H9 (cell line): ENCODE results near the gene C2orf81. TPM values are rescaled to one million over a fixed set of nuclear protein-coding genes. Genes with fewer than 3 reads are reported as not detected.

Experiments used
- DNase-seq: peaks from one replicate; pipeline ENCODE4 v3.0.0-alpha.2; 2017
- H2AFZ ChIP-seq: one replicate; pipeline ENCODE4 v1.6.1; 2013; ENCODE audit warnings: mild to moderate bottlenecking, low read length, control low read depth, moderate library complexity
- H2AK5ac ChIP-seq: 2 replicates; pipeline ENCODE4 v1.6.1; 2013; ENCODE audit warnings: low read length, control low read depth, mixed read lengths; ENCODE audit not compliant: insufficient read length
- H2BK120ac ChIP-seq: one replicate; pipeline ENCODE4 v1.6.1; 2013; ENCODE audit warnings: low read depth, mild to moderate bottlenecking, low read length, control low read depth, inconsistent platforms; ENCODE audit not compliant: poor library complexity, severe bottlenecking
- H2BK12ac ChIP-seq: 2 replicates; pipeline ENCODE4 v1.6.1; 2013; ENCODE audit warnings: low read length, control low read depth, mixed read lengths, low read depth; ENCODE audit not compliant: insufficient read length
- H2BK15ac ChIP-seq: 2 replicates; pipeline ENCODE4 v1.6.1; 2013; ENCODE audit warnings: low read depth, low read length, control low read depth
- H2BK20ac ChIP-seq: one replicate; pipeline ENCODE4 v1.6.1; 2013; ENCODE audit warnings: low read depth, mild to moderate bottlenecking, low read length, control low read depth, inconsistent platforms; ENCODE audit not compliant: poor library complexity, severe bottlenecking
- H2BK5ac ChIP-seq: 2 replicates; pipeline ENCODE4 v1.6.1; 2013; ENCODE audit warnings: low read length, control low read depth, mixed read lengths; ENCODE audit not compliant: insufficient read length
- H3K14ac ChIP-seq: 2 replicates; pipeline ENCODE4 v1.6.1; 2013; ENCODE audit warnings: low read length, control low read depth; ENCODE audit not compliant: insufficient read depth
- H3K18ac ChIP-seq: 2 replicates; pipeline ENCODE4 v1.6.1; 2013; ENCODE audit warnings: low read depth, mild to moderate bottlenecking, mixed read lengths, low read length, control low read depth; ENCODE audit not compliant: insufficient read length
- H3K23ac ChIP-seq: 2 replicates; pipeline ENCODE4 v1.6.1; 2013; ENCODE audit warnings: low read length, control low read depth, mixed read lengths, low read depth; ENCODE audit not compliant: insufficient read length
- H3K23me2 ChIP-seq: 2 replicates; pipeline ENCODE4 v1.6.1; 2013; ENCODE audit warnings: low read depth, mild to moderate bottlenecking, mixed read lengths, low read length, control low read depth; ENCODE audit not compliant: insufficient read length, poor library complexity, severe bottlenecking
- H3K27ac ChIP-seq: 2 replicates; pipeline ENCODE4 v1.5.1; 2013; ENCODE audit warnings: low read length, control low read depth, mixed read lengths, low read depth; ENCODE audit not compliant: insufficient read length
- H3K27me3 ChIP-seq: 2 replicates; pipeline ENCODE4 v1.6.1; 2013; ENCODE audit warnings: low read length, control low read depth, inconsistent platforms; ENCODE audit not compliant: insufficient read depth
- H3K4ac ChIP-seq: 2 replicates; pipeline ENCODE4 v1.6.1; 2013; ENCODE audit warnings: low read depth, mild to moderate bottlenecking, control low read depth, inconsistent platforms, low read length, moderate library complexity
- H3K4me1 ChIP-seq: 2 replicates; pipeline ENCODE4 v1.6.1; 2013; ENCODE audit warnings: low read length, control low read depth, inconsistent platforms; ENCODE audit not compliant: insufficient read depth
- H3K4me2 ChIP-seq: 2 replicates; pipeline ENCODE4 v1.6.1; 2013; ENCODE audit warnings: low read length, control low read depth, mixed read lengths; ENCODE audit not compliant: insufficient read length, insufficient read depth
- H3K56ac ChIP-seq: 2 replicates; pipeline ENCODE4 v1.6.1; 2013; ENCODE audit warnings: low read depth, mild to moderate bottlenecking, mixed read lengths, low read length, control low read depth; ENCODE audit not compliant: insufficient read length
- H3K79me1 ChIP-seq: 2 replicates; pipeline ENCODE4 v1.6.1; 2013; ENCODE audit warnings: low read depth, mild to moderate bottlenecking, moderate library complexity, low read length, control low read depth, inconsistent platforms; ENCODE audit not compliant: insufficient read depth, poor library complexity, severe bottlenecking
- H3K79me2 ChIP-seq: 2 replicates; pipeline ENCODE4 v1.6.1; 2013; ENCODE audit warnings: low read length, control low read depth, inconsistent platforms; ENCODE audit not compliant: insufficient read depth
- H3K9ac ChIP-seq: 2 replicates; pipeline ENCODE4 v1.6.1; 2013; ENCODE audit warnings: low read length, control low read depth, mixed read lengths; ENCODE audit not compliant: insufficient read length; ENCODE audit errors: extremely low read depth
- H3K9me3 ChIP-seq: one replicate; pipeline ENCODE4 v1.6.1; 2013; ENCODE audit warnings: low read depth, low read length, inconsistent platforms; ENCODE audit not compliant: control insufficient read depth
- H3T11ph ChIP-seq: one replicate; pipeline ENCODE4 v1.6.1; 2013; ENCODE audit warnings: mild to moderate bottlenecking, low read length, control low read depth, inconsistent platforms
- H4K20me1 ChIP-seq: one replicate; pipeline ENCODE4 v1.6.1; 2013; ENCODE audit not compliant: control insufficient read depth, insufficient read length, insufficient read depth
- H4K5ac ChIP-seq: 2 replicates; pipeline ENCODE4 v1.6.1; 2013; ENCODE audit warnings: low read depth, mild to moderate bottlenecking, mixed read lengths, low read length, control low read depth; ENCODE audit not compliant: insufficient read length
- H4K8ac ChIP-seq: replicated peaks from 2 replicates; pipeline ENCODE4 v1.6.1; 2013; ENCODE audit warnings: low read length, control low read depth, mixed read lengths, low read depth; ENCODE audit not compliant: insufficient read length
- H4K91ac ChIP-seq: 2 replicates; pipeline ENCODE4 v1.6.1; 2013; ENCODE audit warnings: low read depth, mild to moderate bottlenecking, moderate library complexity, mixed read lengths, low read length, control low read depth; ENCODE audit not compliant: insufficient read length
- H3K27ac Mint-ChIP-seq, 3 experiments: 2 replicates in 2 of 3; 3 replicates in 1 of 3; pipeline ENCODE4 v1.8.0; 2020 to 2021; ENCODE audit warnings: mixed read lengths in 3 of 3, mild to moderate bottlenecking in 1 of 3, moderate library complexity in 1 of 3
- H3K27me3 Mint-ChIP-seq: 2 replicates; pipeline ENCODE4 v1.8.0; 2021; ENCODE audit warnings: low read depth, mild to moderate bottlenecking, moderate library complexity, mixed read lengths
- H3K36me3 Mint-ChIP-seq, 3 experiments: 2 replicates in 2 of 3; 3 replicates in 1 of 3; pipeline ENCODE4 v1.8.0; 2020 to 2021; ENCODE audit warnings: low read depth in 3 of 3, mixed read lengths in 3 of 3; ENCODE audit not compliant: insufficient read depth in 1 of 3
- H3K4me1 Mint-ChIP-seq, 2 experiments: 2 replicates each; pipeline ENCODE4 v1.8.0; 2020; ENCODE audit warnings: mixed read lengths in 2 of 2
- H3K4me3 Mint-ChIP-seq, 2 experiments: 2 replicates in 1 of 2; 3 replicates in 1 of 2; pipeline ENCODE4 v1.8.0; 2020 to 2021; ENCODE audit warnings: mild to moderate bottlenecking in 2 of 2, mixed read lengths in 2 of 2, moderate library complexity in 1 of 2
- H3K9me3 Mint-ChIP-seq, 2 experiments: 2 replicates in 1 of 2; 3 replicates in 1 of 2; pipeline ENCODE4 v1.8.0; 2020; ENCODE audit warnings: mild to moderate bottlenecking in 2 of 2, mixed read lengths in 2 of 2, moderate library complexity in 1 of 2
- CTCF ChIP-seq: fragments of 200-600 bp; sonication (generic); conservative IDR thresholded peaks from 3 replicates; pipeline ENCODE4 v1.8.0; 2021; ENCODE audit warnings: antibody characterized with exemption, mild to moderate bottlenecking
- WGBS: extraction: QIAGEN DNeasy Blood & Tissue Kit; methylation state at CpG from one replicate; pipeline ENCODE4 v1.1.7; 2013; ENCODE audit warnings: missing lambda C conversion rate, low lambda C conversion rate, mixed read lengths; ENCODE audit not compliant: insufficient read length; ENCODE audit errors: extremely low coverage; 5-methylcytosine and 5-hydroxymethylcytosine counted together
- total RNA-seq: library from RNA; stranded (reverse); gene quantifications from 2 replicates; pipeline ENCODE4 v1.2.1, GENCODE V29; 2021

The C2orf81 gene
- total RNA-seq, 1 experiment from 2014 or later, result 3.5 TPM

GRCh38 chr2:74428675-74429074 lies 7.3 kb upstream of the C2orf81 start:
- no peak overlapping the region for H2BK120ac ChIP-seq
- H3K14ac ChIP-seq, result no peak overlapping the region
- Mint-ChIP-seq H3K4me3 (no peak overlapping the region), H3K36me3 (peaks cover 43 to 86% (median 78%) of the 10 kb centered on the region in 3 experiments), H3K27ac (peak overlapping the region in 1 of 3 experiments; percentile 63; a peak in 1 of 7 replicates), H3K27me3 (no peaks in the 10 kb centered on the region; the same call in 1 of the 2 replicates), H3K4me1 (peaks cover 0 to 3% of the 10 kb centered on the region in 2 experiments; a peak in 1 of 4 replicates), H3K9me3 (no peaks in the 10 kb centered on the region; a peak in 1 of 5 replicates)
- no peaks in the 10 kb centered on the region for H3K23me2 ChIP-seq
- H3K23ac ChIP-seq, result no peak overlapping the region
- no peak overlapping the region for H2AFZ ChIP-seq
- H3T11ph ChIP-seq, result no peak overlapping the region
- no peaks in the 10 kb centered on the region for H3K27me3 ChIP-seq
- H3K56ac ChIP-seq, result no peak overlapping the region
- H4K8ac ChIP-seq, result no peak overlapping the region
- no peak overlapping the region for H3K4me2 ChIP-seq
- DNase-seq, result no peak
- H4K20me1 ChIP-seq, result no peaks in the 10 kb centered on the region
- H2AK5ac ChIP-seq, result no peak overlapping the region
- H3K79me2 ChIP-seq, result no peaks in the 10 kb centered on the region
- no peak overlapping the region for H3K18ac ChIP-seq
- H3K4ac ChIP-seq, result no peak overlapping the region
- H3K9me3 ChIP-seq, result no peaks in the 10 kb centered on the region
- H4K5ac ChIP-seq, result no peak overlapping the region
- no peak overlapping the region for H2BK12ac ChIP-seq
- H3K9ac ChIP-seq, result no peak overlapping the region
- H4K91ac ChIP-seq, result no peak overlapping the region
- no peak for TF ChIP-seq CTCF
- no peak overlapping the region for H2BK15ac ChIP-seq
- no peaks in the 10 kb centered on the region for H3K4me1 ChIP-seq
- H3K27ac ChIP-seq, result no peak overlapping the region
- no peak overlapping the region for H2BK5ac ChIP-seq
- H3K79me1 ChIP-seq, result no peaks in the 10 kb centered on the region
- no peak overlapping the region for H2BK20ac ChIP-seq
- no CpG with 5 or more reads among the region's 5 CpGs for WGBS
